ENCODE results near the gene SOX4. TPM values are rescaled to one million over a fixed set of nuclear protein-coding genes. Genes with fewer than 3 reads are reported as not detected.

The SOX4 gene
- total RNA-seq, 6 donors from 2014 or later, result 16.4 to 23.4 (median 20.7) TPM

DNA sequence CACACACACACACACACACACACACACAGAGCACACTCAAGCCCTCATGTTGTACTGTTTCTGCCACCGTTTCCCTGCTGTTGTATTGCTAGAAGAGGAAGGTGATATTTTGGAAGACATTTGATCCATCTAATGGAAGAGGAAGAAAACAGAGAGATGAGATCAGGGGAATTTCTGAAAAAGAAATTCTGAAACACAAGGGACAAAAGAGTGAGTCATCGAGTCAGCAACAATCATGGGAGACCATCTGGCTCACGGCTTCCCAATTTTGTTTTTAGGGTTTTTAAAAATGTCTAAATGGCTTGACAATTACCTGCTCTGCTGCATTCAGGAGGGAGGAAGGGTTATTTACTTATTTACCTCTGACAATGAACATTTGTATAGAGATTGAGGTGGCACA, 22.0 kb downstream of the SOX4 start:
- no peaks in the 10 kb centered on the region for H3K36me3 ChIP-seq
- H3K4me1 ChIP-seq, result no peaks in the 10 kb centered on the region
- H3K27me3 ChIP-seq, result no peaks in the 10 kb centered on the region
- WGBS, 2 donors, result 44 to 46% methylated on average over 3 of the region's 3 CpGs
- H3K9me3 ChIP-seq, result no peaks in the 10 kb centered on the region
- DNase-seq (no peak), ATAC-seq (ENCODE audit: low FRiP score in 2 of 2) (no peak)
- TF ChIP-seq POLR2A (IDR thresholded peaks at IDR 0.05) (no peak), POLR2AphosphoS5 (IDR thresholded peaks at IDR 0.05) (no peak), EP300 (IDR thresholded peaks at IDR 0.05) (no peak)
- TF ChIP-seq, protein P1, sequence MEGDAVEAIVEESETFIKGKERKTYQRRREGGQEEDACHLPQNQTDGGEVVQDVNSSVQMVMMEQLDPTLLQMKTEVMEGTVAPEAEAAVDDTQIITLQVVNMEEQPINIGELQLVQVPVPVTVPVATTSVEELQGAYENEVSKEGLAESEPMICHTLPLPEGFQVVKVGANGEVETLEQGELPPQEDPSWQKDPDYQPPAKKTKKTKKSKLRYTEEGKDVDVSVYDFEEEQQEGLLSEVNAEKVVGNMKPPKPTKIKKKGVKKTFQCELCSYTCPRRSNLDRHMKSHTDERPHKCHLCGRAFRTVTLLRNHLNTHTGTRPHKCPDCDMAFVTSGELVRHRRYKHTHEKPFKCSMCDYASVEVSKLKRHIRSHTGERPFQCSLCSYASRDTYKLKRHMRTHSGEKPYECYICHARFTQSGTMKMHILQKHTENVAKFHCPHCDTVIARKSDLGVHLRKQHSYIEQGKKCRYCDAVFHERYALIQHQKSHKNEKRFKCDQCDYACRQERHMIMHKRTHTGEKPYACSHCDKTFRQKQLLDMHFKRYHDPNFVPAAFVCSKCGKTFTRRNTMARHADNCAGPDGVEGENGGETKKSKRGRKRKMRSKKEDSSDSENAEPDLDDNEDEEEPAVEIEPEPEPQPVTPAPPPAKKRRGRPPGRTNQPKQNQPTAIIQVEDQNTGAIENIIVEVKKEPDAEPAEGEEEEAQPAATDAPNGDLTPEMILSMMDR (IDR thresholded peaks at IDR 0.05), result no peak
- H3K27ac ChIP-seq, result no peak overlapping the region
- H3K4me3 ChIP-seq, result no peak overlapping the region

DNA sequence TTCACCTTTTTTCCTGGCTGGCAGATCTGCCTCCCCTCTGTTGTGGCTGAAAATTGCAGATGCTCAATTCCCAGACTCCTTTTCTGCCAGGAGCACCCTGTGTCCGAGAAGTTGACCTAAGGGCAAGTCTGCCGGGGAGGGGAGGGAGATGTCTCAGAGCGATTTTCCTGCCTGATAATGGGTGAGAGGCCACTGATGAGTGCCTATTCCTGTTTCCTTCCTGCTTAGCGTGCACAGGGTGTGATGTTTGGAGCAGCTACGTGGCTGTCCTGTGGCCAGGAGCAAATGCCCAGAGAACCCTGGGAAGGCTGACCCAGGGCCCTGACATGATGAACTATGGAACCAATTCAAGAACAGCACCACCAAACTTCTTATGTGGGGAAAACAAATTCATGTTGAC, 22.5 kb downstream of the SOX4 start:
- Histone ChIP-seq H3K4me3 (no peak overlapping the region), H3K36me3 (no peaks in the 10 kb centered on the region), H3K27ac (no peak overlapping the region), H3K27me3 (no peaks in the 10 kb centered on the region), H3K4me1 (no peaks in the 10 kb centered on the region), H3K9me3 (no peaks in the 10 kb centered on the region)
- DNase-seq (no peak), ATAC-seq (ENCODE audit: low FRiP score in 2 of 2) (no peak)
- WGBS, 2 donors, result 35 to 48% methylated on average over 5 of the region's 5 CpGs
- TF ChIP-seq POLR2AphosphoS5 (IDR thresholded peaks at IDR 0.05) (no peak), POLR2A (IDR thresholded peaks at IDR 0.05) (no peak), EP300 (IDR thresholded peaks at IDR 0.05) (no peak)
- TF ChIP-seq, protein P1 (IDR thresholded peaks at IDR 0.05), result no peak

DNA sequence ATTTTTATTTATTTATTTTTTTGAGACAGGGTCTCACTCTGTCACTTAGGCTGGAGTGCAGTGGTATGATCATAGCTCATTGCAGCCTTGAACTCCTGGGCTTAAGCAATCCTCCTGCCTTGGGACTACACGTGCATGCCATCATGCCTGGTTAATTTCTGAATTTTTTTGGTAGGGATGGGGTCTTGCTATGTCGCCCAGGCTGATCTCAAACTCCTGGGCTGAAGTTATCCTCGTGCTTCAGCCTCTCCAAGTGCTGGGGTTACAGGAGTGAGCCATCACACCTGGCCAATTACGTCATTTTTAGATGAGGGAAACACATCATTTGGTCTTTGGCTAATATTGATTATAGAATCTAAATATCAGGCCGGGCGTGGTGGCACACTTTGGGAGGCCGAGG, 32.1 kb downstream of the SOX4 start:
- 80 to 84% methylated on average over 7 of the region's 7 CpGs for WGBS, 2 donors
- Histone ChIP-seq H3K27ac (no peak overlapping the region), H3K9me3 (no peaks in the 10 kb centered on the region), H3K4me3 (no peak overlapping the region), H3K27me3 (no peaks in the 10 kb centered on the region), H3K36me3 (no peaks in the 10 kb centered on the region), H3K4me1 (no peaks in the 10 kb centered on the region)
- TF ChIP-seq EP300 (IDR thresholded peaks at IDR 0.05), result no peak
- TF ChIP-seq POLR2AphosphoS5 (IDR thresholded peaks at IDR 0.05), result no peak
- TF ChIP-seq POLR2A (IDR thresholded peaks at IDR 0.05), result no peak
- TF ChIP-seq, protein P1 (IDR thresholded peaks at IDR 0.05), result no peak
- ATAC-seq (ENCODE audit: low FRiP score in 2 of 2) (no peak), DNase-seq (no peak)

DNA sequence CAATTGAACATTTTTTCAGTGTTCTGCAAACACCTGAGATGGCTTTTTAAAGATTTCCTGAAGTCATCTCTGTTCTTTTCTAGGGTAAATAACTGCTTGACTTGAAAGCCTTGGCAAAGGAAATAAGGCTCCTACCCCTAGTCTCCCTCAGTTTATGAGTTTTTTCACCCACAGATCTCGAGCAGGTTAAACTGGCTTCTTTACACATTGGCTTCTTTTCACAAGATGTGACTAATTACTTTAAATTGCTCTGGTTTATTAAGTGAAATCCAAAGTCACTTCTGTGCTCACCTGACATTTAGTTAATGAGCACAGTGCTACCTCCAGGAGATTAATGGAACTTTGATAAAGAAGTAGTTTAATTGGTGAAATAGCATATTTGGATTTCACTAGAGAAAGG, 33.2 kb downstream of the SOX4 start:
- 75 to 78% methylated on average over 1 of the region's 1 CpG for WGBS, 2 donors
- H3K4me3 ChIP-seq, result no peak overlapping the region
- H3K27ac ChIP-seq, result no peak overlapping the region
- no peaks in the 10 kb centered on the region for H3K9me3 ChIP-seq
- TF ChIP-seq POLR2A (IDR thresholded peaks at IDR 0.05), result no peak
- TF ChIP-seq POLR2AphosphoS5 (IDR thresholded peaks at IDR 0.05), result no peak
- TF ChIP-seq, protein P1 (IDR thresholded peaks at IDR 0.05), result no peak
- no peak for TF ChIP-seq EP300 (IDR thresholded peaks at IDR 0.05)
- no peaks in the 10 kb centered on the region for H3K36me3 ChIP-seq
- no peaks in the 10 kb centered on the region for H3K27me3 ChIP-seq
- DNase-seq (no peak), ATAC-seq (ENCODE audit: low FRiP score in 2 of 2) (no peak)
- no peaks in the 10 kb centered on the region for H3K4me1 ChIP-seq

DNA sequence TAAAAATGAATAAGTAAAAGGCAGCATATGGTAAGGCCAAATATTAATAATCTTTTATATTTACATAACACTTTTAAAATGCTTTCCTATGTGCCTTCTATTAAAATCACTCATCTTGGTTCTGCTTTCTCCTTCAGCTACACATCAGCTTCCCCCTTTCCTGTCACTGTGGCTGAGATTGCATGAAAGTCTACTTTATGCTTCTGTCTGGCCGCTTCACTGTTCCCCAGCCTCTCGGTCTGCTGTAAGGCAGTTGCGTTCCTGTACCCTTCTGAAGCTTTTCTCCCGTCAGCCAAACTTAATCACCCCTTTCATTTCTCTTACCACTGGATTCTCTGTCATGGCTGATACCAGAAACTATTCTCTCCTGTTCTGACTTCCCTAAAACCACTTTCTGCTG, 34.6 kb downstream of the SOX4 start:
- no peaks in the 10 kb centered on the region for H3K27me3 ChIP-seq
- H3K27ac ChIP-seq, result no peak overlapping the region
- ATAC-seq (ENCODE audit: low FRiP score in 2 of 2) (no peak), DNase-seq (no peak)
- TF ChIP-seq, protein P1 (IDR thresholded peaks at IDR 0.05), result no peak
- TF ChIP-seq POLR2A (IDR thresholded peaks at IDR 0.05) (no peak), EP300 (IDR thresholded peaks at IDR 0.05) (no peak), POLR2AphosphoS5 (IDR thresholded peaks at IDR 0.05) (no peak)
- no peak overlapping the region for H3K4me3 ChIP-seq
- H3K36me3 ChIP-seq, result no peaks in the 10 kb centered on the region
- H3K4me1 ChIP-seq, result no peaks in the 10 kb centered on the region
- 66 to 74% methylated on average over 4 of the region's 4 CpGs for WGBS, 2 donors
- no peaks in the 10 kb centered on the region for H3K9me3 ChIP-seq

All from upper lobe of left lung (tissue), 6 donors.